BE2C (cell line): ENCODE results near the gene TTL.
"Not testable (repeated sequence)": the region's sequence is repeated elsewhere in the genome, so short reads cannot be mapped to it uniquely, and the experiment has no call there.

Experiments
- DNase-seq: peaks from one replicate; pipeline ENCODE4 v3.0.0-alpha.2; 2020
- H3K27me3 ChIP-seq: fragments of 250-450 bp; sonication (Bioruptor Pico); 2 replicates; pipeline ENCODE4 v1.5.1; 2020; ENCODE audit warnings: mild to moderate bottlenecking
- H3K36me3 ChIP-seq: fragments of 250-450 bp; sonication (Bioruptor Pico); 2 replicates; pipeline ENCODE4 v1.5.1; 2020; ENCODE audit warnings: mild to moderate bottlenecking
- H3K4me1 ChIP-seq: fragments of 250-450 bp; sonication (Bioruptor Pico); 2 replicates; pipeline ENCODE4 v1.5.1; 2020
- H3K4me3 ChIP-seq: 2 replicates; pipeline ENCODE4 v1.5.1; 2011; ENCODE audit warnings: low read depth, low read length
- H3K9me3 ChIP-seq: fragments of 250-450 bp; sonication (Bioruptor Pico); 2 replicates; pipeline ENCODE4 v1.5.1; 2020
- CTCF ChIP-seq: IDR thresholded peaks from 2 replicates; pipeline ENCODE4 v1.5.1; 2012; ENCODE audit warnings: mild to moderate bottlenecking, low read depth, low read length

The TTL gene

DNA sequence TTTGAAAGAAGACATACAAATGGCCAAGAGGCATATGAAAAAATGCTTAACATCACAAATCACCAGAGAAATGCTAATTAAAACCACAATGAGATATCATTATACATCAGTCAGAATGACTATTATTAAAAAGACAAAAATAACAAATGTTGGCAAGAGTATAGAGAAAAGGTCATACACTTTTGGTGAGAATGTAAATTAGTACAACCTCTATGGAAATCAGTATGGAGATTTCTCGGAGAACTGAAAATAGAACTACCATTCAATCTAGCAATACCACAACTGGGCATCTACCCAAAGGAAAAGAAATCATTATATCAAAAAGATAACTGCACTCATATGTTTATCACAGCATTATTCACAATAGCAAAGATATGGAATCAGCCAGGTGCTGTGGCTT lies 37.7 kb upstream of the TTL start:
- DNase-seq, H3K36me3 ChIP-seq, H3K9me3 ChIP-seq, H3K4me3 ChIP-seq, H3K27me3 ChIP-seq, H3K4me1 ChIP-seq: not testable (repeated sequence)

GRCh38 chr2:112449854-112450253 lies 32.1 kb upstream of the TTL start:
- Histone ChIP-seq H3K36me3 (no peaks in the 10 kb centered on the region), H3K9me3 (no peaks in the 10 kb centered on the region), H3K4me3 (no peak overlapping the region), H3K27me3 (no peaks in the 10 kb centered on the region), H3K4me1 (no peaks in the 10 kb centered on the region)
- no peak for TF ChIP-seq CTCF
- DNase-seq, result no peak

DNA sequence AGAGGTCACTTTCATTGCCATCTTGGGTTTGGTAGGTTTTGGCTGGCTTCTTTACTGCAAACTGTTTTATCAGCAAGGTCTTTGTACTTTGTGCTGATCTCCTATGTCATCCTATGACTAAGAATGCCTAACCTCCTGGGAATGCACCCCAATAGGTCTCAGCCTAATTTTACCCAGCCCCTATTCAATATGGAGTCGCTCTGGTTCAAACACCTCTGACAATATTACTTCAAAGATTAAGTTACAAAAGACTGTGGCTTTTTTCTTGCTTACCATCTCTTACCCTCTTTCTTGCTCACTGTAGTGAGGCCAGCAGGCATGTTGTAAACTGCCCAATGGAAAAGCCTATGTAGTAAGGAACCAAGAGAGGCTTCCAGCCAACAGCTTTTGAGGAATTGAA lies 30.6 kb upstream of the TTL start:
- no peaks in the 10 kb centered on the region for H3K27me3 ChIP-seq
- H3K4me1 ChIP-seq, result no peaks in the 10 kb centered on the region
- no peak for DNase-seq
- no peak overlapping the region for H3K4me3 ChIP-seq
- H3K9me3 ChIP-seq, result no peaks in the 10 kb centered on the region
- H3K36me3 ChIP-seq, result no peaks in the 10 kb centered on the region
- no peak for TF ChIP-seq CTCF

GRCh38 chr2:112454586-112454985 lies 27.4 kb upstream of the TTL start:
- H3K27me3 ChIP-seq, result no peaks in the 10 kb centered on the region
- H3K36me3 ChIP-seq, result no peaks in the 10 kb centered on the region
- H3K4me3 ChIP-seq, result no peak overlapping the region
- DNase-seq, result no peak
- no peak for TF ChIP-seq CTCF
- no peaks in the 10 kb centered on the region for H3K9me3 ChIP-seq
- no peaks in the 10 kb centered on the region for H3K4me1 ChIP-seq

- no peak for DNase-seq
- H3K27me3 ChIP-seq, result no peaks in the 10 kb centered on the region
- no peak overlapping the region for H3K4me3 ChIP-seq
- no peak for TF ChIP-seq CTCF
- H3K9me3 ChIP-seq, result no peaks in the 10 kb centered on the region
- no peaks in the 10 kb centered on the region for H3K36me3 ChIP-seq
- H3K4me1 ChIP-seq, result no peaks in the 10 kb centered on the region
Observed at GRCh38 chr2:112459372-112459771, 22.6 kb upstream of the TTL start.

- H3K9me3 ChIP-seq, result no peaks in the 10 kb centered on the region
Observed at GRCh38 chr2:112462178-112462577, 19.8 kb upstream of the TTL start.

More at GRCh38 chr2:112462178-112462577, 19.8 kb upstream of the TTL start:
- TF ChIP-seq CTCF, result no peak
- Histone ChIP-seq H3K36me3 (no peaks in the 10 kb centered on the region), H3K4me1 (no peaks in the 10 kb centered on the region), H3K4me3 (no peak overlapping the region), H3K27me3 (no peaks in the 10 kb centered on the region)
- no peak for DNase-seq
